Urinary bladder (tissue), 4 donors: ENCODE measurements around the gene ANKDD1B. TPM values are rescaled to one million over a fixed set of nuclear protein-coding genes. Genes with fewer than 3 reads are reported as not detected.

Experiments
- DNase-seq: peaks from one replicate; pipeline ENCODE4 v3.0.0-alpha.2; 2015; ENCODE audit errors: extremely low spot score
- H3K27ac ChIP-seq: one replicate; pipeline ENCODE4 v1.5.1; 2013; ENCODE audit warnings: low read depth, mild to moderate bottlenecking, moderate library complexity
- H3K36me3 ChIP-seq: one replicate; pipeline ENCODE4 v1.6.1; 2013; ENCODE audit warnings: mild to moderate bottlenecking, moderate library complexity; ENCODE audit not compliant: insufficient read depth
- H3K4me1 ChIP-seq: one replicate; pipeline ENCODE4 v1.6.1; 2013; ENCODE audit warnings: mild to moderate bottlenecking, moderate library complexity; ENCODE audit not compliant: insufficient read depth
- H3K4me3 ChIP-seq: one replicate; pipeline ENCODE4 v1.5.1; 2013; ENCODE audit warnings: low read depth, low read length
- WGBS: extraction: QIAGEN DNeasy Blood & Tissue Kit; methylation state at CpG from one replicate; pipeline ENCODE4 v1.1.7; 2013; 5-methylcytosine and 5-hydroxymethylcytosine counted together
- polyA plus RNA-seq: library from polyadenylated mRNA; stranded (reverse); fragments of 200-250 nt; gene quantifications from one replicate; pipeline ENCODE4 v1.2.3, GENCODE V29; 2013
- total RNA-seq: library from RNA; depleted of rRNA; stranded (reverse); fragments of >200 nt; gene quantifications from one replicate; pipeline ENCODE4 v1.2.3, GENCODE V29; 2014
- donor health status: healthy with polysubstance abuse.
- donor health status: healthy.

Gene ANKDD1B
- total and polyA plus RNA-seq, 2 donors, result 0.41 to 10.3 TPM

DNA sequence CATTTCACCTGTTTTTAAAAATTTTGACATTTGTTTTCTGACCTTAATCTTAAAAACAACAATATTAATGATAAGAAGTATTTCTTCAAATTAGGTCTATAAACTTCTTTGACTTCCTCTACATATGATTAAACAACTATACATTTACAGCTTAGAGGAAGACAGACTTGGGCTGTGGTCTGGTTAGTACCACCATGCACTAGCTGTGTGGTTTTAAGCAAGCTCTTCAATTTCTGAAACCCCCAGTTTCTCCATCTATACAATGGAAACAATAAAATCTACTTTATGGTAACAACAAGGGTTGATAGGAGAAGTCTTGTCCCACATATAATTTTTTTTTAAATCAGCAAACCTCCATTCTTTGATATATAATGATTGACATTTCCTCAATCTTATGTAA lies 15.7 kb downstream of the ANKDD1B start:
- no peak for DNase-seq
- no peaks in the 10 kb centered on the region for H3K4me1 ChIP-seq

DNA sequence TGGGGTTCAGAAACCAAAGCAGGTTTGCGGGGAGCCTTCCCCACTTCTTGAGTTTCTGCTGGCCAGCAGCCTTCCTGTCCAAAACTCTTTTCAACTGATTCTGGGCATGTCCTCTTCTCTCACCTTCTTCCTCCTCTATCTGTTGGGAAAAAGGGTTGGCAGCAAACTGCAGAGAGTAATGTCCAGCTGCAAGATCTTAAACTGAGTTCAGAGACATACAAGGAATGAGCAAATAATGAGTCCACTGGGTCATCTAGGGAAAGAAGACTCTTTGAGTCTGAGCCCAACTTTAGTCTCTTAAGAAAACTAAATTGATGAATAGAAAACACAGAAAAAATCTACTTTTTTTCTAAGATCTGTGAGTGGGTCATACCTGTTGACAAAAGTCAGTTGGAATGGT lies 16.5 kb downstream of the ANKDD1B start:
- Histone ChIP-seq H3K4me1 (no peaks in the 10 kb centered on the region), H3K4me3 (no peak overlapping the region), H3K27ac (no peak overlapping the region), H3K36me3 (no peaks in the 10 kb centered on the region)
- DNase-seq, result no peak
- whole genome bisulfite sequencing, result 93% methylated on average over 1 of the region's 1 CpG

More for the DNA sequence above, 15.7 kb downstream of the ANKDD1B start:
- no peaks in the 10 kb centered on the region for H3K36me3 ChIP-seq
- no peak overlapping the region for H3K27ac ChIP-seq
- no peak overlapping the region for H3K4me3 ChIP-seq

DNA sequence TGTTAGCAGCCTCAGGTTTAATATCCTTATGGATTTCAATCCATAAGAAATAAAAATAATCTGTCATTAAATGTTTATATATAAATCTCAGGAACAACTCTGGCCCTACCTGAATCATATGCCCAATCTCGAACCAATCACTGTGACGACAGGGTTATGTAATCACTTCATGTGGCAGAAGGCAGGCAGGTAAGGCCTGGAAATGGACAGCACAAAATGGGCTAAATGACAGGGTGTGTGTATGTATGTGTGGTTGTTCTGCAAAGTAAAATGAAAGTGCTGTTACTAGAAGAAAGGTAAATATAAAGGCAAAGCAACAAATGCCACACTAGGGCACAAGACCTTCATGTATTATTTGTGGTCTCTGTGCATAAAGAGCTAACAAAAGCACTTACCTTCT lies 19.6 kb downstream of the ANKDD1B start:
- H3K27ac ChIP-seq, result no peak overlapping the region
- H3K36me3 ChIP-seq, result no peaks in the 10 kb centered on the region
- WGBS, result 82% methylated on average over 2 of the region's 2 CpGs
- no peak overlapping the region for H3K4me3 ChIP-seq
- H3K4me1 ChIP-seq, result no peaks in the 10 kb centered on the region
- no peak for DNase-seq

DNA sequence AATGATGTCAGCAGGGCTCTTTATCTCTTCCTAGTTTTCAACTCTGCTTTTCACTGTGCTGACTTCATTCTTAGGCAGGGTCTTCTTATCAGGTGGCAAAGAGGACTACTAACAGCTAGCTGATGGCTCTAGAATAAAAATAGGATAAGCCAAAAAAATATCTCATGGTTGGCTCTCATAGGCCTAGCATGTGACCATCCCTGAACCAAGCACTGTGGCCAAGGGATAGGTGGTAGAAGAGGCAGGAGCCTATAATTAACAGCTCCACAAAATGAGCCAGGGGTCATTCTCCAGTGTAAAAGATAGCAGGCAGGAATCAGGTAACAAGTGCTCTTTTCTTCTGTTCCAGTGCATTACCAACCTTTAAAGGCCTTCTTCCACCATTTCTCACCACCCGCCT lies 21.1 kb downstream of the ANKDD1B start:
- WGBS, result 96% methylated on average over 1 of the region's 1 CpG
- no peak for DNase-seq
- Histone ChIP-seq H3K4me1 (no peaks in the 10 kb centered on the region), H3K27ac (no peak overlapping the region), H3K4me3 (no peak overlapping the region), H3K36me3 (no peaks in the 10 kb centered on the region)

DNA sequence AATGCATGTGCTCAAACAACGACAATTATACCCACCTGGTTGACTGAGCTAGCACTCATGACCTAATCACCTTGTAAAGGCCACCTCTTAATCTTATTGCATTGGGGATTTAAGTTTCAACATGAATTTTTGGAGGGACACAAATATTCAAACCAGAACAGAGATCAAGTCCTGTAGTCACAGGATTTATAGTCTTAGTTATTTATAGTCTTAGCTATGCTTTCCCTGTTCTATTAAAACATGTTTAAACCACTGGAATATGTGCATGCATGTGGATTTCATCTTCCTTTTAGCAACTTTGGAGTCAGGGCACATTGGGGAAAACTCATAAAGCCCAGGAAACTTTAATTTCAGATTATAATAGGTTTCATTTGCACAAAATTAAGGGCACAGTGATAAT lies 26.7 kb downstream of the ANKDD1B start:
- H3K36me3 ChIP-seq, result no peaks in the 10 kb centered on the region
- no peak overlapping the region for H3K4me3 ChIP-seq
- no peak overlapping the region for H3K27ac ChIP-seq
- H3K4me1 ChIP-seq, result no peaks in the 10 kb centered on the region
- WGBS, result 47% methylated on average over 1 of the region's 1 CpG
- DNase-seq, result no peak

DNA sequence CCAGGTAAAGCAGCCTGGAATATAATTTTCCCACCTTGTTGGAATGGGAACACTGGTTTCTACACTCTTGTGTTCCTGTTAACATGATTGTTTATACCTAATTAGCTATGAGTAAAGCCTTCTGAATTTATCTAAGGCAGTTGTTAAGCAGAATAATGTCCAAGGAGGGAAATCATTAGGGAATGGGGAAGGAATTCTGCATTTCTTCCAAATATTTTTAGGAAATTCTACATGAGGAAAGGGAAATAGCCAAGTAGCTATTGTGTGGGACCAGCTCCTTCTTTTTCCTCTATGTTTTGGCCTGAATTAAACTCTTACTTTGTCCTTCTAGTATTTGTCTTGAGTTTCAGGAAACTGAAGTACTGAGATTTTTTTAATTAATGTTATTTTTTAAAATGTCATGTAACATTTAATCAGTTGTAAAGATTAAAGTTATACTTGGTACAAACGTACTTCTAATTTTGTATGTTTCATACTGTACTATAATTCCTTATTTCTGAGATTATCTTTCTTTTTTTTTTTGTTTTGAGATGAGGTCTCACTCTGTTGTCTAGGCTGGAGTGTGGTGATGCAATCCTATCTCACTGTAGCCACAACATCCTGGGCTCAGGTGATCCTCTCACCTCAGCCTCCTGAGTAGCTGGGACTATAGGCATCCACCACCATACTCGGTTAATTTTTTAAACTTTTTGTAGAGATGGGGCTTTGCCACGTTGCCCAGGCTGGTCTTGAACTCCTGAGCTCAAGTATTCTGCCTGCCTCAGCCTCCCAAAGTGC lies 28.5 kb downstream of the ANKDD1B start:
- DNase-seq, result no peak
- Histone ChIP-seq H3K36me3 (no peaks in the 10 kb centered on the region), H3K4me3 (no peak overlapping the region), H3K4me1 (no peaks in the 10 kb centered on the region), H3K27ac (no peak overlapping the region)
- WGBS, result 83% methylated on average over 3 of the region's 3 CpGs

DNA sequence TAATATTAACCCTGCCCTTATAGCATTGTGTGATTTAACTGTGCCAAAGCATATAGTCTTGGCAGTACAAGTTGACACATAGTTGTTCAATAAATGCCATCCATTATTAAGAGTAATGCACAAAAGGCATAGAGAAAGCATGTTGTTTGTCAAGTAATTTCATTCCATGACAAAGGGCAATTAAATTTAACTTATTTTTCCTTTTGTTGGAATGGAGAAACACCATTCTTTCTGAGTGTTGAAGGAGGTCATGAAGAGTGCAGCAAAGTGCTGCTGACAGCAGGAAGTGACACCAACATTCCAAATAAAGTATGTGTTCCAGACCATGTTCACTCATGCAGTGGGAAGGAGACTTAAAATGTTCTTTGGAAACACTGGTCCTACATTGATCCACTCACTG lies 29.1 kb downstream of the ANKDD1B start:
- H3K36me3 ChIP-seq, result no peaks in the 10 kb centered on the region
- H3K4me1 ChIP-seq, result no peaks in the 10 kb centered on the region
- H3K4me3 ChIP-seq, result no peak overlapping the region
- no peak overlapping the region for H3K27ac ChIP-seq
- DNase-seq, result no peak

DNA sequence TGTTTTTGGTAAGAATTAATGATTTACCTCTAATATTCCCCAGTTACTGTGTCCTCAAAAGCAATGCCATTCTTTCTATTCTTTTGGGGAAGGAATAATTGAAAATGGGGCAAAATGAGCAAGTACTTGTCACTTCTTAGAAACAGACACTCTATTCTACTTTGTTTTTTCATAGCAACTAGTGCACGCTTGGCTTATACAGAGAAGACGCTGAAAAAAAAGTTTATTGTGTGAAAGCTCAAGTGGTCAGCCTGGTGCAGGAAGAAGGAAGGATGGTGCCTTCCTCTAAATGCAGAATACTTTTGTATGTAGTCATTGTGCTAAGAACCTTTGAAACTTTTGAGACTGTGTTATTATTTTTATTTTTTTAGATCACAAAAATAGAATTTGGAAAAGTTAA lies 29.6 kb downstream of the ANKDD1B start:
- H3K4me3 ChIP-seq, result no peak overlapping the region
- H3K36me3 ChIP-seq, result no peaks in the 10 kb centered on the region
- DNase-seq, result no peak
- H3K27ac ChIP-seq, result no peak overlapping the region
- H3K4me1 ChIP-seq, result no peaks in the 10 kb centered on the region
- 68% methylated on average over 2 of the region's 2 CpGs for WGBS

DNA sequence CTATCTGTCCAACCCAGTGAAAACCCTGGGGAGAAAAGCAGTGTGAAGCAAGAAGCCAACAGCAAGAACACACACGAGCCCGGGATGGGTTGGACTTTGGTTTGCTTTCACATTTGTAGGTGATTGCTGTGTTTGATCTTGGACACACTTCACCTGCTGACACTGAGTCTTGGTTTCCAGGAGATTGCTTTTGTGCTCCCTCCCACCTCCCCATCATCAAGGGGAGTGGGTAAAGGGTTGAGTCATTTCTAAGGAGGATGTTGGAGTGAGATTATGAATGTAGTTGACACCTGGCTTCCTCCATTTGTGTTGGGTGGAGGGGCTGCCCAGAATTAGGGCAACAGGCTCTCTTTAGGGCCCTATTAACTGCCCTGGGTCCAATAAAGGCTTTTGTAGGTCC lies 37.5 kb downstream of the ANKDD1B start:
- no peak overlapping the region for H3K4me3 ChIP-seq
- H3K27ac ChIP-seq, result no peak overlapping the region
- H3K4me1 ChIP-seq, result no peaks in the 10 kb centered on the region
- 81% methylated on average over 2 of the region's 2 CpGs for WGBS
- H3K36me3 ChIP-seq, result no peaks in the 10 kb centered on the region
- DNase-seq, result no peak

DNA sequence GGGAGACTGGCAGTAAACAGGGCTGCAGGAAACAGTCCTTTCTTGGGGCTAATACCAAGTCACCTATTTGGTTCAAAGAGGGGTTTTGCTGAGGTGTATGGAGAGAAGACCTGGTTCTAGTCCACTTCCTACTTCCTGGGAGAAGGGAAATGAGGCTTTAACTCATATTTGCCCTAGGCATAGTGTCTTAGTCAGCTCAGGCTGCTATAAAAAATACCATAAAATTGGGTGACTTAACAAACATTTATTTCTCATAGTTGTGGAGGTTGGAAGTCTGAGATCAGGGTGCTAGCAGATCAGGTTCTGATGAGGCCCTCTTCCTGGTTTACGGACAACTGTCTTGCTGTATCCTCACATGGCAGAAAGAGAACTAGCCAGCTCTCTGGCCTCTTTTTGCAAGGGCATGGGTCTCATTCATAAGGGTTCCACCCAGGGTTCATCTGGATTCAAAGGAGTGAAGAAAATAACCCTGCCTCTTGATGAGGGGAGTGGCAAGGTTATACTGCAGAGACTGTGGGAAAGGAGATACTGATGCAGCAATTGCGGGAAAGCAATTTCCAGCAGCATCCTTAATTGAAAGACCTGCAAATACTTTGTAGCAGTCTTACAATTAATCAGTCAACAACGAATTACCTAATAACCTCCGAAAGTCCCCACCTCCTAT lies 40.5 kb downstream of the ANKDD1B start:
- 91% methylated on average over 4 of the region's 4 CpGs for WGBS
- H3K36me3 ChIP-seq, result no peaks in the 10 kb centered on the region
- DNase-seq, result no peak
- H3K4me1 ChIP-seq, result no peaks in the 10 kb centered on the region
- H3K4me3 ChIP-seq, result no peak overlapping the region
- H3K27ac ChIP-seq, result no peak overlapping the region

DNA sequence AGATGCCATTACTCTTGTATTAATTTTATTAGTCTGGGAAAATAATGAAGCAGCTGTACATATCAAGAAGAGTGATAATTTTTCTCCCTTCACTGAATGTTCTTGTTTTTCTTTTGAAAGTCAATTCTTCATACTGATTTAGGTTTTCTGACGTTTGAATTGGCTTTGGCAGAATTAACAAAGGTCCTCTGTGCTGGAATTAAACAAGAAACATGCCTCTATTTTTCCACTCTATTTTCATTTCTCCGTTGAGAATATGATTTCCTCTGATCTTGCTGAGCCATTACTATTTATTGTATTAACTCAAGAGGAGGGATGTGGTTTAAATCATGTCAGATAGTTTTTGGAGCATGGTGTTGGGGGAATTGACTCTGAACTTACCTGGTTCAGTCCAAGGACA lies 42.3 kb downstream of the ANKDD1B start:
- Histone ChIP-seq H3K4me1 (no peaks in the 10 kb centered on the region), H3K27ac (no peak overlapping the region), H3K36me3 (no peaks in the 10 kb centered on the region), H3K4me3 (no peak overlapping the region)
- DNase-seq, result no peak
- 49% methylated on average over 2 of the region's 2 CpGs for WGBS

DNA sequence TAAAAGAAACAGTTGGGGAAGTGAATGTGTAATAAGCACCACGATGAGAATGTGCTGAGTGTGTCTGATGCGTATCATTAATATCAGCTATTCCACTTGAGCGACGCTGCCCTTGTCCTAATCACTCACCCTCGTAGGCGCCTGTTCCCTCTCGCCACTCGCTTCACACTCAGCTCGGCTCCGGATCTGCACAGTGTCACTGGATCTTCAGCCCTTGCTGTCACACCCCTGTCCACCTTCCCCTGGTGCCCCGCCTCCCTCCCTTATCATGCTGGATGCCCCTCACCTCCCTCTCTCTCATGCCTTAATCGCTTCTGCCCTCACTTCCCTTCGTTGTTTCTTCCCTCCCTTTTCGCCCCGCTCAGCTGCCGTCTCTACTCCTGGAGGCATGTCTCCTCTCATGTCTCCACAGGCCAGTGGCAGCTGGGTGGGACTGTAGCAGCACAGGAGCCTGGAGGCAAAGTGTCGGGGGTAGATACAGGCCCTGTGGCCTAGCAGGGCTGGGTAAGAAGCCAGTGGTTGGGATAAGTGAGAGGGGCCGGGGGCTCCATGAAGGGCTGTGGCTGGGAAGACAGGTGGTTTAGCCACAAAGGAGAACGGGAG lies 43.5 kb downstream of the ANKDD1B start:
- H3K36me3 ChIP-seq, result no peaks in the 10 kb centered on the region
- no peak overlapping the region for H3K4me3 ChIP-seq
- DNase-seq, result no peak
- H3K27ac ChIP-seq, result no peak overlapping the region
- 75% methylated on average over 19 of the region's 19 CpGs for WGBS
- no peaks in the 10 kb centered on the region for H3K4me1 ChIP-seq

DNA sequence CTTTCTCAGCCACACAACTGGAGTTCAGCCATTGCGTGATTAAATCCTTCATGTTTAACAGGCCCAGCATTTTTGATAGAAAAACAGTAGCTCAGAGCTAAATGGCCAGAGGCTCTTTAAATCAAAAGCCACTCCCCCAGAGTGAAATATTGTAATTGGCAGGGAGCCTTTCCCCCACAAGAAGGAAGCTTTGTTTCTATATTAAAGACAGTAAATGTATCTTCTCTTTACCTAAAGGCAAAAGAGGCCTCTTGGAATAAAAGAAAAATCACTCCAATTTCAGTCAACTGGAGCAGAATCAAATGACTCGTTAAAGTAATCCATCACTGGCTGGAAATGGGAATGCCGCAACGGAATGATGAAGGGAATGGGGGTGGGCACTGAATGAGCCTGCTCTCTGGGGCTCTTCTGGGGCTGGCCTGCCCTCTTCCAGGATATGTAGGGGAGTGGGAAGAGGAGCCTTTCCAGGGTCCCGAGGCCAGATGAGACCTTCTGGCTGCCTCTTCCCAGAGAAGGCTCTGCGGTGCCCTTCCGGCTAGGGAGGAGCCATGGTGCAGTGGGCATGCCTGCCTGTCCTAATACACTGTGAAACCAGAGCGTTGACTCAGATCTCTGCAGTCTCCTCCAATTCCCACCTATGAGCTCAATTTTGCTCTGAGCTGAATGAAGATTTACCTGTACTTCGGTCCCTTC lies 45.2 kb downstream of the ANKDD1B start:
- 25% methylated on average over 9 of the region's 9 CpGs for WGBS
- Histone ChIP-seq H3K4me1 (no peaks in the 10 kb centered on the region), H3K27ac (peak overlapping the region; percentile 38), H3K36me3 (no peaks in the 10 kb centered on the region), H3K4me3 (peak overlapping the region; percentile 41)
- no peak for DNase-seq
